Fibroblast of gingiva (primary cell): ENCODE results near the gene ZNF557.
"Not testable (repeated sequence)": the region's sequence is repeated elsewhere in the genome, so short reads cannot be mapped to it uniquely, and the experiment has no call there.

ENCODE experiments used
- DNase-seq: peaks from one replicate; pipeline ENCODE4 v3.0.0-alpha.2; 2011; ENCODE audit warnings: low read depth

Gene ZNF557

DNA sequence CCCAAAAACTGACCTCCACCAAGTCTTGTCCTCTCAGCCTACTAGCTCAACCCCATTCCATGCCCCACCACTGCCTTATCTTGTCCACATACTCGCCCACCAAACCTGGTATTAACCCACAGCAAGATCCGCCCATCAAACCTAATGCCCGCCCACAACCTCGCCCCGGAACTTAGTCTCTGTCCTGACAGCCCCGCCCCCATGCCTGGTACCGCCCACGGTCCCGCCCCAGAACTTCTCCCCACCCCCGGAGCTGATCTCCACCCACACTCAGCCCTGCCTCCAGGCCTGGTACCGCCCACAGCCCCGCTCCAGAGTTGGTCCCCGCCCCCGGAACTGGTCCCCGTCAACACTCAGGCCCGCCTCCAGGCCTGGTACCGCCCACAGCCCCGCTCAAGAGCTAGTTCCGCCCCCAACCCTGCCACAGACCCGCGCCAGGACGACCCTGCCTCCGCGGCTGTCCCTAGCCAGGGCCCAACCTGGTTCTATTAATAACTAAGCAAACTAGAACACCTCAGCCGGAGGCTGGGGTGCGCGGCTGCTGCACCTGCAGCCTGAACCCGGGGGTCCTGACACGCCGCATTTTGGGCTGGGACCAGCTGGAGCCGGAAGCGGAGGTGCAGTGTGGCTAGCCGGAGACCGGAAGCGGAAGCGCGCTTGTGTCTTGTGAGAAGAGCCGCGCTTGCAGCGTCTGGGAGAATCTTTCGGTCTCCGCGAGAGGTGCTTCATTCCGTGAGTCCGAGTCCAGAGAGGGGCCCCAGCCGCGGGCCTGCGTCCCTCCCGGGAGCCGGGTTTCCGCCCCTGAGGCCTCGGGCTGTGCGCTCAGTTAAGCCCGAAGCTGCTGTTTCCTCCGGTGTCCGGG, at the start of gene ZNF557:
ZNF557 (plus strand) TSS at position 662 of the 862 bp plus-strand sequence. CDS start 5,372 bp downstream, outside the sequence.
- DNase-seq: peak; percentile 97

DNA sequence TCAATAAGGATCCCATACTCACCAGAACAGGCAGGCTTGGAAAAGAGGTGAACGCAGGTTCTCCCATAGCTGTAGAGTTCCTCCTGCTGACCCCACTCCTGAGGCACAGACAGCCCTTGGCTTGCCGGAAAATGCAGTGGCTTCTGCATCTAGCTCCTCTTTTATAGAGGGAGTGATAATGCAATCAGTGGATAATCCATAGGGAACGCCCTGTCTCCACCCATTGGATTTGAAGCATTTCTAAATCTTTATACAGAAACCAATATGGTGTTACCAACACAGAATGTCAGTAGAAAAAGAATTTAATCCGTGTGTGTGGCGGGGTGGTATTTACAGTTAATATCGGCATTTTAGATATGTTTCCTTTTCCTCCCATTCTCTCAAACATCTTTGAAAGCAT, 48.2 kb upstream of the ZNF557 start, which contains the start of gene MBD3L2B:
MBD3L2B (minus strand) TSS at position 101 of the 400 bp plus-strand sequence; CDS start at position 67, 34 bp downstream.
- not testable (repeated sequence) for DNase-seq

DNA sequence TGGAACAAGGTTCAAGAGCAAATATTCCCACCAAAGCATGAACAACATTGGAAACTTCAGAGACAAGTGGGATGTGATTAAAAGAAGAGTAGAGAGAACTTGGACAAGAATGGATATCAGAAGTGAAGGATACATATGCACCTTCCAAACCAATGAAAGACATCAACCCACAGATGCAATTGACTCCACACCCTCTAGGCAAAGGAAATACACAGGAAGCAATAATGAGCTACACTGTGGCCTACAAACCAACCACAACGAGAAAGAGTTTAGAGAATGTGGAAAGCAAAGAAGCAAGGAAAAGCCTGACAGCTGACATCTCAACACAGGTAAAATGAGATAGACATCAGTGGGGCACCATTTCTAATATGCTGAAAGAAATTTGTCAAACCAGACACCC, 40.7 kb upstream of the ZNF557 start:
- not testable (repeated sequence) for DNase-seq

DNA sequence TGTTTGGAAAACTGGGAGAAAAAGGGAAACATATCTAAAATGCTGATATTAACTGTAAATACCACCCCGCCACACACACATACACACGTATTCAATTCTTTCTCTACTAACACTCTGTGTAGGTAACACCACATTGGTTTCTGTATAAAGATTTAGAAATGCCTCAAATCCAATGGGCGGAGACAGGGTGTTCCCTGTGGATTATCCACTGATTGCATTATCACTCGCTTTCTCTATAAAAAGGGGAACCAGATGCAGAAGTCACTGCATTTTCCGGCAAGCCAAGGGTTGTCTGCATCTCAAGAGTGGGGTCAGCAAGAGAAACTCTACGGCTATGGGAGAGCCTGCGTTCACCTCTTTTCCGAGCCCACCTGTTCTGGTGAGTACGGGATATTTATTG, 39.2 kb upstream of the ZNF557 start, which contains the start of gene MBD3L5:
MBD3L5 (plus strand) TSS at position 301 of the 400 bp plus-strand sequence; CDS start at position 335, 34 bp downstream.
- DNase-seq: not testable (repeated sequence)

DNA sequence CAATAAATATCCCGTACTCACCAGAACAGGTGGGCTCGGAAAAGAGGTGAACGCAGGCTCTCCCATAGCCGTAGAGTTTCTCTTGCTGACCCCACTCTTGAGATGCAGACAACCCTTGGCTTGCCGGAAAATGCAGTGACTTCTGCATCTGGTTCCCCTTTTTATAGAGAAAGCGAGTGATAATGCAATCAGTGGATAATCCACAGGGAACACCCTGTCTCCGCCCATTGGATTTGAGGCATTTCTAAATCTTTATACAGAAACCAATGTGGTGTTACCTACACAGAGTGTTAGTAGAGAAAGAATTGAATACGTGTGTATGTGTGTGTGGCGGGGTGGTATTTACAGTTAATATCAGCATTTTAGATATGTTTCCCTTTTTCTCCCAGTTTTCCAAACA, 29.4 kb upstream of the ZNF557 start, which contains the start of gene MBD3L4:
MBD3L4 (minus strand) TSS at position 101 of the 400 bp plus-strand sequence; CDS start at position 66, 35 bp downstream.
- not testable (repeated sequence) for DNase-seq

DNA sequence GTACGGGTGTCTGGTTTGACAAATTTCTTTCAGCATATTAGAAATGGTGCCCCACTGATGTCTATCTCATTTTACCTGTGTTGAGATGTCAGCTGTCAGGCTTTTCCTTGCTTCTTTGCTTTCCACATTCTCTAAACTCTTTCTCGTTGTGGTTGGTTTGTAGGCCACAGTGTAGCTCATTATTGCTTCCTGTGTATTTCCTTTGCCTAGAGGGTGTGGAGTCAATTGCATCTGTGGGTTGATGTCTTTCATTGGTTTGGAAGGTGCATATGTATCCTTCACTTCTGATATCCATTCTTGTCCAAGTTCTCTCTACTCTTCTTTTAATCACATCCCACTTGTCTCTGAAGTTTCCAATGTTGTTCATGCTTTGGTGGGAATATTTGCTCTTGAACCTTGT, 27.9 kb upstream of the ZNF557 start:
- not testable (repeated sequence) for DNase-seq

DNA sequence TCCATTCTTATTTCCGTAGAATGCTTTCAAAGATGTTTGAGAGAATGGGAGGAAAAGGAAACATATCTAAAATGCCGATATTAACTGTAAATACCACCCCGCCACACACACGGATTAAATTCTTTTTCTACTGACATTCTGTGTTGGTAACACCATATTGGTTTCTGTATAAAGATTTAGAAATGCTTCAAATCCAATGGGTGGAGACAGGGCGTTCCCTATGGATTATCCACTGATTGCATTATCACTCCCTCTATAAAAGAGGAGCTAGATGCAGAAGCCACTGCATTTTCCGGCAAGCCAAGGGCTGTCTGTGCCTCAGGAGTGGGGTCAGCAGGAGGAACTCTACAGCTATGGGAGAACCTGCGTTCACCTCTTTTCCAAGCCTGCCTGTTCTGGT, 20.5 kb upstream of the ZNF557 start, which contains the start of gene MBD3L2:
MBD3L2 (plus strand) TSS at position 301 of the 400 bp plus-strand sequence; CDS start at position 354, 53 bp downstream.
- DNase-seq: not testable (repeated sequence)

DNA sequence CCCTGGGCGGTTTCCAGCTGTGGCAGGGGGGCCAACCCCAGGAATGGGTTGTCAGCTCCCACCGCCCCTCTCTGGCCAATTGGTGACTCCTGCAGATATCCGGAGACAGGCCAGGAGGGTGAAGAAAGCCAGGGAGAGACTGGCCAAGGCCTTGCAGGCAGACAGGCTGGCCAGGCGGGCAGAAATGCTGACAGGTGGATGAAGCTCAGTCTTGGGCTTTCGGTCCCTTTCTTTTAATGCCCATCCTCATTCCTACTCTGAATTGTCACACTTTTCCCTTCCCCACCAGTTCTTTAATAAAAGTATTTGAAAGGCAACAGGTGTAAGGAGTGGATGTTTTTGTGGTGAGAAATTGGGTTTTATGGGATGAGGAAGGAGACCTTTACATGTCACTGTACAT, 18.1 kb upstream of the ZNF557 start:
- not testable (repeated sequence) for DNase-seq

DNA sequence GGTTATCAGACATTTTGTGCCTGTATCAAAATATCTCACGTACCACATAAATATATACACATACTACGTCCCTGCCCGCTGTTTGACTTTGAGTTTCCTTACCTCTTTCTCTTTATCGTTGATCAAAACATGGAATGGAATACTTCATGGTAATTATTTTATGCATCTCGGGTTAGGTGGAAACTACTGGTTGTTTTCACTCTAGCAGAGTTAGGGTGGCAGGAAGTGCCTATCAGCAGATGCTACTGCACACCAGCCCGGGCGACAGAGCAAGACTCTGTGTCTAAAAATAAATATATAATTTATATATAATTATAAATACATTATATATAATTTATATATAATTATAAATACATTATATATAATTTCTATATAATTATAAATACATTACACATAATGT, 16.6 kb upstream of the ZNF557 start:
- not testable (repeated sequence) for DNase-seq

DNA sequence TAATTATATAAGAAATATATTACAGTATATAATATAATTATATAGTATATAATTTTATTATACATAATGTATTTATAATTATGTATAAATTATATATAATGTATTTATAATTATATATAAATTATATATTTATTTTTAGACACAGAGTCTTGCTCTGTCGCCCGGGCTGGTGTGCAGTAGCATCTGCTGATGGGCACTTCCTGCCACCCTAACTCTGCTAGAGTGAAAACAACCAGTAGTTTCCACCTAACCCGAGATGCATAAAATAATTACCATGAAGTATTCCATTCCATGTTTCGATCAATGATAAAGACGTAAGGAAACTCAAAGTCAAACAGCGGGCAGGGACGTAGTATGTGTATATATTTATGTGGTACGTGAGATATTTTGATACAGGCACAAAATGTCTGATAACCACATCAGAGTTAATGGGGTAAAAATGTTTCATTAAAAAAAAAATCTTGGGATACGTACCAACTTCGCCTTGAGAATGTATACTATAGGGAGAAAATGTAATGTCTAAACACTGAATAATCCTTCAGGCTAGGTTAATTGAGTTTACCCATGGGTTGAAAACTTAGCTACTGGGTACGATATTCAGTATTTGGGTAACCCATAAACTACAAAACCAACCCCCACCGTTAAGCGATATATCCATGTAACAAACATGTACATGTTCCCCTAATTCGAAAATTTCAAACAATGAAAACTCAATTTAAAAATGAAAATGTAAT, 14.7 kb upstream of the ZNF557 start:
- DNase-seq: not testable (repeated sequence)

DNA sequence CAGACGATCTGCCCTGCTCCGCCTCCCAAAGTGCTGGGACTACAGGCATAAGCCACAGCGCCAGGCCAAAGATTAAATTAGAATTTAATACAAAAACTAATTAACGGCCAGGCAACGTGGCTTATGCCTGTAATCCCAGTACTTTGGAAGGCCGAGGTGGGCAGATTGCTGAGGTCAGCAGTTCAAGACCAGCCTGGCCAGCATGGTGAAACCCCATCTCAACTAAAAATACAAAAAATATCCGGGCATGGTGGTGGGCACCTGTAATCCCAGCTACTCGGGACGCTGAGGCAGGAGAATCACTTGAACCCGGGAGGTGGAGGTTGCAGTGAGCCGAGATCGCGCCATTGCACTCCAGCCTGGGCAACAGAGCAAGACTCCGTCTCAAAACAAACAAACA, 13.8 kb upstream of the ZNF557 start:
- DNase-seq: not testable (repeated sequence)

DNA sequence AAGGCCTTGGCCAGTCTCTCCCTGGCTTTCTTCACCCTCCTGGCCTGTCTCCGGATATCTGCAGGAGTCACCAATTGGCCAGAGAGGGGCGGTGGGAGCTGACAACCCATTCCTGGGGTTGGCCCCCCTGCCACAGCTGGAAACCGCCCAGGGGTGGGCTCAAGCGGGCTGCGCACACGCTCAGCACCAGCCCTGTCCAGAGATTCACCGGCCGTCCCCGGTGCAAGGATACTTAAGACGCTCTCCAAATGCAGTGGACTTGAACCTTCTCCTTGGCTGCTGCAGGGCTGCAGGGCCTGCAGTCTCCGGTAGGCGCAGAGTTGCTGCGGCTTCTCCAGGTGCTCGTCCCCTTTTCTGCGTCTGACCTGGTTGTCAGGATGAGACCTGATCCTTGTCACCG, 13.1 kb upstream of the ZNF557 start:
- DNase-seq: not testable (repeated sequence)

DNA sequence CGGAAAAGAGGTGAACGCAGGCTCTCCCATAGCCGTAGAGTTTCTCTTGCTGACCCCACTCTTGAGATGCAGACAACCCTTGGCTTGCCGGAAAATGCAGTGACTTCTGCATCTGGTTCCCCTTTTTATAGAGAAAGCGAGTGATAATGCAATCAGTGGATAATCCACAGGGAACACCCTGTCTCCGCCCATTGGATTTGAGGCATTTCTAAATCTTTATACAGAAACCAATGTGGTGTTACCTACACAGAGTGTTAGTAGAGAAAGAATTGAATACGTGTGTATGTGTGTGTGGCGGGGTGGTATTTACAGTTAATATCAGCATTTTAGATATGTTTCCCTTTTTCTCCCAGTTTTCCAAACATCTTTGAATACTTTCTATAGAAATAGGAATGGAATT, 10.9 kb upstream of the ZNF557 start, which contains the start of gene MBD3L3:
MBD3L3 (minus strand) TSS at position 101 of the 400 bp plus-strand sequence; CDS start at position 30, 71 bp downstream.
- DNase-seq: not testable (repeated sequence)

DNA sequence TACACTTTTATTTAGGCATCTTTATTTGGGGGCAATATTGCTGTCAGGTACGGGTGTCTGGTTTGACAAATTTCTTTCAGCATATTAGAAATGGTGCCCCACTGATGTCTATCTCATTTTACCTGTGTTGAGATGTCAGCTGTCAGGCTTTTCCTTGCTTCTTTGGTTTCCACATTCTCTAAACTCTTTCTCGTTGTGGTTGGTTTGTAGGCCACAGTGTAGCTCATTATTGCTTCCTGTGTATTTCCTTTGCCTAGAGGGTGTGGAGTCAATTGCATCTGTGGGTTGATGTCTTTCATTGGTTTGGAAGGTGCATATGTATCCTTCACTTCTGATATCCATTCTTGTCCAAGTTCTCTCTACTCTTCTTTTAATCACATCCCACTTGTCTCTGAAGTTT, 9.5 kb upstream of the ZNF557 start:
- not testable (repeated sequence) for DNase-seq

DNA sequence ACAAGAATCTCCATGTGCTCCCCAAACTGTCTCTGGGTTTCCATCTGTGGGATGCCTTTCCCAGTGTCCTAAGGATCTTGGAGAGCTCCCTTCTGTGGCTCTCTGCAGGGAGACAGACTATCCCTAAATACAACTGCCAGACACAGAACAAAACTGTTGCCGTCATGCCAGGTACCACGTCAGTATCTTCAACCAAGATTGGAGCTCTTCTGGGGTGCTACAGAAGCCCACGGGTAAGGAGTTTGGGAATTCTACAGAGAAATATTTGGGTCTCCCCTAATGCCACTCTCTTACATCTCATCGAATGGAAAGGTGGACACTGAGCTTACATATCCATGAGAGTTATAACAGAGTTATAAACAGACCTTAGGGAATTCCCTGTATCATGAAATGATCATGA, 6.2 kb upstream of the ZNF557 start:
- no peak for DNase-seq

DNA sequence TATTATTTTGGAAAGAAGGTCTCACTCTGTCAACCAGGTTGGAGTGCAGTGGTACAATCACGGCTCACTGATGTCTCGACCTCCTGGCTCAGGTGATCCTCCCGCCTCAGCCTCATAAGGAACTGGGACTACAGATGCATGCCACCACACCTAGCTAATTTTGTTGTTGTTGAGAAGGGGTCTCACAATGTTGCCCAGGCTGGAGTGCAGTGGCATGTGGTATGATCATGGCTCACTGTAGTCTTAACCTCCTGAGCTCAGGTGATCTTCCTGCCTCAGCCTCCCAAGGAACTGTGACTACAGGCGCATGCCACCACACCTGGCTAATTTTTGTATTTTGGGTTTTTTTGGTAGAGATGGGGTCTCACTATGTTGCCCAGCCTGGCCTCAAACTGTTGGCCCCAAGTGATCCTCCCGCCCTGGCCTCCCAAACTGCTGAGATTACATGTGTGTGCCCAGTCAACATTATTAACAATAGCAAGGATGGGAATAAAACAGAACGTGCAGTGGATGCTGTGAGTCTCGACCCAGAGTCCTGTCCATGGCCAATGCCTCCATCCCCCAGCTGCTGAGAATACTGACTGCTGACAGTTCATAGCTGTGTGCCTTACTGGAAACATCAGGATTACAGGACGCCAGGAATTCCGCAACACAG, 5.6 kb upstream of the ZNF557 start:
- DNase-seq: no peak

DNA sequence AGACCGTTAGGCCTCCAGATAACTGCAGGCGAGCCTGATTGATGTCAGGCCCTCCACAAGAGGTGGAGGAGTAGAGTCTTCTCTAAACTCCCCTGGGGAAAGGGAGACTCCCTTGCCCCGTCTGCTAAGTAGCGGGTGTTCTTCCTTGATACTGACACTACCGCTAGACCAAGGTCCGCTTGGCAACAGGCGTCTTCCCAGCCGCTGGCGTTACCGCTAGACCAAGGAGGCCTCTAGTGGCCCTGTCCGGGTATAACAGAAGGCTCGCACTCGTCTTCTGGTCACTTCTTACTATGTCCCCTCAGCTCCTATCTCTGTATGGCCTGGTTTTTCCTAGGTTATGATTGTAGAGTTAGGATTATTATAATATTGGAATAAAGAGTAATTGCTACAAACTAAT, 2.4 kb upstream of the ZNF557 start:
- DNase-seq: not testable (repeated sequence)

DNA sequence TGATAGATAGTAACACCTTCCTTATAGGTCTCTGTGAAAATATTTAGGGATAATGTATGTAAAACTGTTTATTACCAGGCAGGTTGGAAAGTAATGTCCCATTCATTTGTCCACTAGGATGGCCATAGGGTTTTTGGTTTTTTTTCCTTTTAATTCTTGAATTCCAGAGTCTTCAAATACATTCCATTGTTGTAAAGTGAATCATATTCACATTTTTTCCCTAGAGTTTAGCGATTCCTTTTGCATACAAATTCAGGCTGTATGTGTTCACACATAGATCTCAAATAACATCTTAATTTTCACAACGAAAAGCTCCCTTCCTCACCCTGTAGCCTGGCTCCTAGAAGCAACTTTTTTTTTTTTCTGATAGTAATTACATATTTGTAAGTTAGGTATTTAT, 1.8 kb upstream of the ZNF557 start:
- peak; percentile 23 for DNase-seq

DNA sequence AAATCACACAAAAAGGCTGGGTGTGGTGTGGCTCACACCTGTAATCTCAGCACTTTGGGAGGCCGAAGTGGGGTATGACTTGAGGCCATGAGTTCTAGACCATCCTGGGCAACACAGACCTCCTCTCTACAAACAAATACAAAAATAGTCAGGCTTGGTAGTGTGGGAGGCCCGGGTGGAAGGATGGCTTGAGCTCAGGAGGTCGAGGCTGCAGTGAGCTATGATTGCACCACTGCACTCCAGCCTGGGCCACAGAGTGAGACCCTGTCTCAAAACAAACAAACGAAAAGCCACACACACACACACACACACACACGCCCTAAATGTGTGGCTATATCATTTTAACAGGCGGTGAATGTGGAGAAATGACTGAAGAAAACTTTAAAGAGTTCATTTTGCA, 904 bp upstream of the ZNF557 start:
- DNase-seq: no peak

DNA sequence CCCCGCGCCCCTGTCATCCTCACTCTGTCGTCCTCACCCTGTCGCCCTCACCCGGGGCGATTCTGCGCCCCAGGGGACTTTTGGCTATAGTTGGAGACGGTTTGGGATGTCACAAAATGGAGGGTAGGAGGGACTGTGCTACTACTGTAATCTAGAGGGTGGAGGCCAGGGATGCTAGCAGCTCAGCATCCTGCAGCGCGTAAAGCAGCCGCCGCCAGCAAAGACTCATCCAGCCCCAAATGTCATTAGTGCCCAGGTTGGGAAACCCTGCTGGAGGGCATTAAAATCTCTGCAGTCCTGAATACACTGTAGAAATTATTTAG, 362 bp downstream of the ZNF557 start:
- no peak for DNase-seq

DNA sequence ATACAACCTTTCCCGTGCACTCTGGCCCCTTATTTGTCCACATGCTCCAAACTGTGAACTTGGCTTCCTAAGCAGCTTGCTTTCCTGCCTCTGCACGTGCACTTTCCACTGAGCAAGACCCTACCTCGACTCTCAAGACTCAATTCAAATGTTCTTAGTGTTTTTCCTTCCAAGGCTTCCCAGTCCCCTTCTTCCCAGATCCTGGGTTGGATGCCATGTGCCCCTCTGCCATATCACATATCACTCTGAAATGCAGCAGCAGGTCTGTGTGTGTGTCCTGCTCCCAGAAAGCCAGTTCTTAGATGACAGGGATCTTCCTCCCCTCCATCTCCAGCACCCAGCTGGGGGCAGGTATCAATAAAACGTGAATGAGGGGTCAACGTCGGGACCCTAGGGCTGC, 3.0 kb downstream of the ZNF557 start:
- DNase-seq: no peak

DNA sequence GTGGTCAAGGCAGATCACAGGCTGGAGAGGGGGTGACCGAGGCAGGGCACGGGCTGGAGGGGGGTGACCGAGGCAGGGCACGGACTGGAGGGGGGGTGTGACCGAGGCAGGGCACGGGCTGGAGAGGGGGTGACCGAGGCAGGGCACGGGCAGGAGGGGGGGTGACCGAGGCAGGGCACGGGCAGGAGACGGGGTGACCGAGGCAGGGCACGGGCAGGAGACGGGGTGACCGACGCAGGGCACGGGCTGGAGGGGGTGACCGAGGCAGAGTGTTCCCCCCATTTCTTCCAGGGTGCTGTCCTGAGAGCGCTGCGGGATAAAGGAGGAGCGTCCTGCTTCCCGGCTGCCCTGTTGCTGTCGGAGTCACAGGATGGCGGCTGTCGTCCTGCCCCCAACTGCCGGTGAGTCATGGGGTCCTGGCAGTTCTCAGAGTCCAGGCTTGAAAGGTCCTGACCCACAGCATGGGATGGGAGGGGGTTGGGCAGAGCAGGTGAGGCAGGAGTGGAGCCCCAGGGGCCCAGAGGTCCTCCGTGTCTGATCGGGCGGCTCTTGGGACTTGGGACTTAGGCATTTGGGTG, 5.3 kb downstream of the ZNF557 start:
- DNase-seq: no peak
